ENCODE measurements around the gene RTN4R.

RTN4R gene

GRCh38 chr22:20222764-20223420 lies 45.2 kb downstream of the RTN4R start:
- TF ChIP-seq CTCF (IDR thresholded peaks at IDR 0.05): no peak

GRCh38 chr22:20221421-20222340 lies 46.4 kb downstream of the RTN4R start:
- no peak for TF ChIP-seq CTCF (IDR thresholded peaks at IDR 0.05)

- no peak for TF ChIP-seq CTCF (IDR thresholded peaks at IDR 0.05)
Observed at GRCh38 chr22:20220629-20221026, 47.5 kb downstream of the RTN4R start.

GRCh38 chr22:20219667-20220628 lies 48.2 kb downstream of the RTN4R start:
- no peak for TF ChIP-seq CTCF (IDR thresholded peaks at IDR 0.05)

- TF ChIP-seq CTCF (IDR thresholded peaks at IDR 0.05): no peak
Observed at GRCh38 chr22:20218987-20219386, 49.1 kb downstream of the RTN4R start.

- no peak for TF ChIP-seq CTCF (IDR thresholded peaks at IDR 0.05)
Observed at GRCh38 chr22:20218326-20218872, 49.7 kb downstream of the RTN4R start.

- no peak for TF ChIP-seq CTCF (IDR thresholded peaks at IDR 0.05)
Observed at GRCh38 chr22:20217563-20217962, 50.6 kb downstream of the RTN4R start.
